Measurements from ENCODE around the gene SNCG.
"Not testable (repeated sequence)": the region's sequence is repeated elsewhere in the genome, so short reads cannot be mapped to it uniquely, and the experiment has no call there.

- not testable (repeated sequence) for TF ChIP-seq EP300 (conservative IDR thresholded peaks at IDR 0.05; ENCODE audit: poor library complexity, severe bottlenecking); CTCF (IDR thresholded peaks at IDR 0.05; ENCODE audit: poor library complexity, severe bottlenecking)
Measured at GRCh38 chr10:87009134-87009696, 50.8 kb downstream of the SNCG start.
